PC-9 (cell line): ENCODE data around the gene SCN1B.

Source experiments
- EZH2 ChIP-seq: fragments of 200-600 bp; sonication (generic); IDR thresholded peaks from 2 replicates; pipeline ENCODE4 v1.8.0; 2017; ENCODE audit warnings: antibody characterized with exemption, low read depth
- TF ChIP-seq, protein P1 (sequence below): fragments of 200-600 bp; sonication (generic); conservative IDR thresholded peaks from 2 replicates; pipeline ENCODE4 v1.6.1; 2017; ENCODE audit warnings: mixed run types, antibody characterized with exemption, mild to moderate bottlenecking, moderate library complexity

DNA sequence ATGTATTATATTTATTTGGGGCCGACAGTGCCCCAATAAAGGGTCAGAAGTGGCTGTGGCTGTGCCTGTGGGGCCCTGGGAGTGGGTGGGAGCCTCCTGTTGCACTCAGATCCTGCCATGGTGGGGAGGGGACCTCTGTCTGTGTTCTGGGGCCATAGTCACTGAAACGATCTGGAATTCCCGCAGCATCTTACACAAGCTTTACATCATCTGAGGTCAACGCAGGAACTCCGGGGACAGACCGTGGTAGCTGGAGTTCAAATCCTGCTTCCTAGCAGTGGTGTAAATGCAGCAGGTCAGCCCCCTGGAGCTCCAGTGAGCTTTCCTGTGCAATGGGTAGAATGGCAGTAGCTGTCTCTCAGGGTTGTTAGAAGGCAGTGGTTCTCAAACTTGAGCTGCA lies 3.9 kb upstream of the SCN1B start:
- TF ChIP-seq, protein P1, sequence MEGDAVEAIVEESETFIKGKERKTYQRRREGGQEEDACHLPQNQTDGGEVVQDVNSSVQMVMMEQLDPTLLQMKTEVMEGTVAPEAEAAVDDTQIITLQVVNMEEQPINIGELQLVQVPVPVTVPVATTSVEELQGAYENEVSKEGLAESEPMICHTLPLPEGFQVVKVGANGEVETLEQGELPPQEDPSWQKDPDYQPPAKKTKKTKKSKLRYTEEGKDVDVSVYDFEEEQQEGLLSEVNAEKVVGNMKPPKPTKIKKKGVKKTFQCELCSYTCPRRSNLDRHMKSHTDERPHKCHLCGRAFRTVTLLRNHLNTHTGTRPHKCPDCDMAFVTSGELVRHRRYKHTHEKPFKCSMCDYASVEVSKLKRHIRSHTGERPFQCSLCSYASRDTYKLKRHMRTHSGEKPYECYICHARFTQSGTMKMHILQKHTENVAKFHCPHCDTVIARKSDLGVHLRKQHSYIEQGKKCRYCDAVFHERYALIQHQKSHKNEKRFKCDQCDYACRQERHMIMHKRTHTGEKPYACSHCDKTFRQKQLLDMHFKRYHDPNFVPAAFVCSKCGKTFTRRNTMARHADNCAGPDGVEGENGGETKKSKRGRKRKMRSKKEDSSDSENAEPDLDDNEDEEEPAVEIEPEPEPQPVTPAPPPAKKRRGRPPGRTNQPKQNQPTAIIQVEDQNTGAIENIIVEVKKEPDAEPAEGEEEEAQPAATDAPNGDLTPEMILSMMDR, result no peak
- no peak for TF ChIP-seq EZH2
